ENCODE results near the gene PARD6G. TPM values are rescaled to one million over a fixed set of nuclear protein-coding genes. Genes with fewer than 3 reads are reported as not detected.
A peak's percentile ranks its signal among the peaks of the same experiment; 100 is the strongest.

The PARD6G gene
- total and polyA plus RNA-seq, 9 of the 15 experiments (the other 6 are each of a cell fraction or from before 2014, with no cell fraction given): 0.03 to 1.2 (median 0.26) TPM

DNA sequence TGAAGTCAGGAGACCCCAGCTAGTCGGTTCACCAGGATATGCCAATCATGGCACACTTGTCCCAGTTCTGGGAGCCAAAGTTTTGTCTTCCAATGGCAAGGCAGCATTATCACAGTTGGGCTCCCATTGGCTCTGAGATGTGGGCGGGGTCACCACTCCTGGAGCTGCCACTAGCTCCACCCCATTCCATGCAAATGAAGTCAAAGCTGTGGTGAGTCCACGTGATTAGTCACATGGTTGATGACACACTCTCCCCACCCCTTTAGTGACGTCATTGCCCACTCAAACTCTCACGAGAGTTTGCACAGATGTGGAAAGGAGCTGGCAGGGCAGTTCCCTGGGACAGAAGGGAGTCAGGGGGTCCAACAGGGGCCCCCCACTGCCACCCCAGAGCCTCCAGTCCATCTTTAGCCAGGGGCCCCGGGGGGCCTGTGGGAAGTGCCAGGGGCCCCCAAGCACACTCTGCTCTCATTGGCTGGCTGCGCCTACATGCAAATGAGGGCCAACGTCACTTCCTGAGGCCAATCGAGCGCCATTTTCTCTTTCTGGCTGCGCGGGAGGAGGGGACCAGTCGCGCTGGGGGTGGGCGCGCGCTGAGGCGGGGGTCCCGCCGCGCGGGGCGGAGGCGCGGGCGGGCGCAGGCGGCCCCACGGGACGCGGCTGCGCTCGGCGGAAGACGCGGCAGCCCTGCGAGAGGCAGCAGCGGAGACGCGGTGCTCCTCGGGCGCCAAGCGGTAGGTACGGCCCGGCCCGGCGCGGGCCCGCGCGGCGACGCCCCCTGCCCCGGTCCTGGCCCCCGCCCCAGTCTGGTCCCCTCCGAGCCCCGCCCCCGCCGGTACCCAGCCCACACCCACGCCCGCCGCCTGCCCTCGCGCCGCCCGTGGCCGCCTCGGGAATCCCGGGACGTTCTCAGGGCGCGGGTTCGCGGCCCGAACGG lies 138.3 kb downstream of the PARD6G start, which contains the start of gene ADNP2 (continued):
- TF ChIP-seq ARID1B (IDR thresholded peaks at IDR 0.05): no peak
- TF ChIP-seq JUND (IDR thresholded peaks at IDR 0.05; ENCODE audit: borderline replicate concordance, low read depth, low read length): peak; percentile 95
- TF ChIP-seq JUND (tag; IDR thresholded peaks at IDR 0.05; ENCODE audit: borderline replicate concordance, low read depth, low read length): peak; percentile 94
- TF ChIP-seq BRD9 (IDR thresholded peaks at IDR 0.05; ENCODE audit: low read depth, partially characterized antibody): no peak
- TF ChIP-seq HINFP (tag; conservative IDR thresholded peaks at IDR 0.05; ENCODE audit: low read depth): no peak
- TF ChIP-seq TCF3 (CRISPR knock-in tag; IDR thresholded peaks at IDR 0.05): no peak
- TF ChIP-seq, protein P1, sequence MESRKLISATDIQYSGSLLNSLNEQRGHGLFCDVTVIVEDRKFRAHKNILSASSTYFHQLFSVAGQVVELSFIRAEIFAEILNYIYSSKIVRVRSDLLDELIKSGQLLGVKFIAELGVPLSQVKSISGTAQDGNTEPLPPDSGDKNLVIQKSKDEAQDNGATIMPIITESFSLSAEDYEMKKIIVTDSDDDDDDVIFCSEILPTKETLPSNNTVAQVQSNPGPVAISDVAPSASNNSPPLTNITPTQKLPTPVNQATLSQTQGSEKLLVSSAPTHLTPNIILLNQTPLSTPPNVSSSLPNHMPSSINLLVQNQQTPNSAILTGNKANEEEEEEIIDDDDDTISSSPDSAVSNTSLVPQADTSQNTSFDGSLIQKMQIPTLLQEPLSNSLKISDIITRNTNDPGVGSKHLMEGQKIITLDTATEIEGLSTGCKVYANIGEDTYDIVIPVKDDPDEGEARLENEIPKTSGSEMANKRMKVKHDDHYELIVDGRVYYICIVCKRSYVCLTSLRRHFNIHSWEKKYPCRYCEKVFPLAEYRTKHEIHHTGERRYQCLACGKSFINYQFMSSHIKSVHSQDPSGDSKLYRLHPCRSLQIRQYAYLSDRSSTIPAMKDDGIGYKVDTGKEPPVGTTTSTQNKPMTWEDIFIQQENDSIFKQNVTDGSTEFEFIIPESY (CRISPR knock-in tag; IDR thresholded peaks at IDR 0.05): no peak
- TF ChIP-seq ZFP30 (CRISPR knock-in tag; IDR thresholded peaks at IDR 0.05; ENCODE audit: borderline replicate concordance): no peak
- TF ChIP-seq E2F1 (CRISPR knock-in tag; IDR thresholded peaks at IDR 0.05): no peak
- peak; percentile 95 for TF ChIP-seq TOE1 (IDR thresholded peaks at IDR 0.05; ENCODE audit: borderline replicate concordance)
- no peak for TF ChIP-seq TOE1 (CRISPR knock-in tag; IDR thresholded peaks at IDR 0.05; ENCODE audit: borderline replicate concordance, low read depth)
- TF ChIP-seq TEAD2 (tag; IDR thresholded peaks at IDR 0.05): no peak
- no peak for TF ChIP-seq CBFB (CRISPR knock-in tag; IDR thresholded peaks at IDR 0.05)
- TF ChIP-seq DMBX1 (CRISPR knock-in tag; IDR thresholded peaks at IDR 0.05; ENCODE audit: borderline replicate concordance): no peak
- peak; percentile 58; the same call in 1 of the 2 replicates for TF ChIP-seq CXXC5 (CRISPR knock-in tag; IDR thresholded peaks at IDR 0.05)
- no peak for TF ChIP-seq SIX5 (IDR thresholded peaks at IDR 0.05; ENCODE audit: borderline replicate concordance in 1 of 2, insufficient read depth in 1 of 2, low read depth in 1 of 2, low read length in 2 of 2)
- TF ChIP-seq ZNF77 (CRISPR knock-in tag; IDR thresholded peaks at IDR 0.05): no peak
- no peak for TF ChIP-seq CTBP1 (IDR thresholded peaks at IDR 0.05; ENCODE audit: borderline replicate concordance)
- no peak for TF ChIP-seq MTA1 (IDR thresholded peaks at IDR 0.05; ENCODE audit: borderline replicate concordance)
- no peak for TF ChIP-seq ARID3B (CRISPR knock-in tag; IDR thresholded peaks at IDR 0.05; ENCODE audit: borderline replicate concordance)
- no peak for TF ChIP-seq ZNF644 (tag; IDR thresholded peaks at IDR 0.05; ENCODE audit: low read depth)
